K562 (cell line): Measurements from ENCODE around the gene DLL4. TPM values are rescaled to one million over a fixed set of nuclear protein-coding genes. Genes with fewer than 3 reads are reported as not detected.

ENCODE experiments used
- CBX8 ChIP-seq: fragments of 200-600 bp; sonication (generic); IDR thresholded peaks from 2 replicates; pipeline ENCODE4 v1.6.1; 2012; ENCODE audit warnings: borderline replicate concordance, mixed run types, low read depth, mild to moderate bottlenecking, moderate library complexity, mixed read lengths, low read length, control low read depth, inconsistent platforms; ENCODE audit not compliant: poor library complexity, severe bottlenecking; ENCODE audit errors: extremely low read depth
- EHMT2 ChIP-seq: fragments of 450-650 bp; IDR thresholded peaks from 2 replicates; pipeline ENCODE4 v1.6.1; 2018; ENCODE audit warnings: antibody characterized with exemption
- KLF16 ChIP-seq: IDR thresholded peaks from 2 replicates; pipeline ENCODE4 v1.6.1; 2016; ENCODE audit warnings: antibody characterized with exemption
- MEF2A ChIP-seq: IDR thresholded peaks from 2 replicates; pipeline ENCODE4 v1.6.1; 2011; ENCODE audit warnings: low read depth, mild to moderate bottlenecking, low read length, moderate library complexity; ENCODE audit not compliant: control insufficient read depth
- NFRKB ChIP-seq: fragments of 450-650 bp; IDR thresholded peaks from 2 replicates; pipeline ENCODE4 v1.6.1; 2016; ENCODE audit warnings: low read depth
- SMARCC2 ChIP-seq: fragments of 450-650 bp; IDR thresholded peaks from 2 replicates; pipeline ENCODE4 v1.6.1; 2017; ENCODE audit warnings: antibody characterized with exemption, moderate library complexity, mild to moderate bottlenecking, low read depth
- TEAD1 ChIP-seq, 2 experiments: fragments of 450-650 bp in 1 of 2; sonication (generic) in 1 of 2; formaldehyde crosslinking; IDR thresholded peaks; 2 replicates each; pipeline versions ENCODE4 v1.4.0 to v1.8.0; 2020 to 2022; ENCODE audit warnings: mild to moderate bottlenecking in 2 of 2, missing genetic modification reagents in 1 of 2
- polyA plus RNA-seq, 8 experiments: library from polyadenylated mRNA; depleted of rRNA in 4 of 8; stranded (reverse) in 5 of 8; unstranded in 3 of 8; fragments of >200 nt; fragmentation: Nextera tagmentation in 2 of 8; fragmentation: Illumina TruSeq in 1 of 8; extraction: Ambion mirVana in 2 of 8; extraction: Trizol in 1 of 8; gene quantifications; 2 replicates each; pipeline versions ENCODE4 v1.2.1 to v1.2.3, GENCODE V29; 2011 to 2014; ENCODE audit warnings: inconsistent platforms in 1 of 8, missing spikeins in 1 of 8
- total RNA-seq, 7 experiments: library from RNA; depleted of rRNA in 6 of 7; stranded (reverse); fragments of >200 nt in 6 of 7; fragmentation: Illumina TruSeq in 2 of 7; extraction: Trizol in 2 of 7; gene quantifications; 2 replicates each; pipeline versions ENCODE4 v1.2.1 to v1.2.3, GENCODE V29; 2011 to 2021; ENCODE audit warnings: low replicate concordance in 1 of 7
- TF ChIP-seq, protein P1 (sequence below): fragments of 250-450 bp; sonication (Bioruptor Pico); IDR thresholded peaks from 2 replicates; pipeline ENCODE4 v1.9.0; 2021; ENCODE audit warnings: mild to moderate bottlenecking
- TF ChIP-seq, protein P2 (sequence below): fragments of 250-450 bp; sonication (Bioruptor Pico); IDR thresholded peaks from 2 replicates; pipeline ENCODE4 v1.4.0; 2020; ENCODE audit warnings: mild to moderate bottlenecking, moderate library complexity, borderline replicate concordance
- TF ChIP-seq, protein P3 (sequence below): sonication (generic); formaldehyde crosslinking; IDR thresholded peaks from 2 replicates; pipeline ENCODE4 v1.8.0; 2023; ENCODE audit warnings: missing genetic modification reagents, mild to moderate bottlenecking, borderline replicate concordance
- TF ChIP-seq, protein P4 (sequence below): sonication (generic); formaldehyde crosslinking; IDR thresholded peaks from 2 replicates; pipeline ENCODE4 v1.9.0; 2022; ENCODE audit warnings: mild to moderate bottlenecking, missing genetic modification reagents
- TF ChIP-seq, protein P5 (sequence below): fragments of 250-450 bp; sonication (Bioruptor Pico); IDR thresholded peaks from 2 replicates; pipeline ENCODE4 v1.4.0; 2020; ENCODE audit warnings: mild to moderate bottlenecking, moderate library complexity
- TF ChIP-seq, protein P6 (sequence below): fragments of 250-450 bp; sonication (Bioruptor Pico); IDR thresholded peaks from 2 replicates; pipeline ENCODE4 v1.8.0; 2021; ENCODE audit warnings: mild to moderate bottlenecking, moderate library complexity

DLL4 gene
- total and polyA plus RNA-seq, 9 of the 15 experiments (the other 6 are each of a cell fraction or from before 2014, with no cell fraction given), result 0.04 to 1.1 (median 0.41) TPM; not detected in 1

DNA sequence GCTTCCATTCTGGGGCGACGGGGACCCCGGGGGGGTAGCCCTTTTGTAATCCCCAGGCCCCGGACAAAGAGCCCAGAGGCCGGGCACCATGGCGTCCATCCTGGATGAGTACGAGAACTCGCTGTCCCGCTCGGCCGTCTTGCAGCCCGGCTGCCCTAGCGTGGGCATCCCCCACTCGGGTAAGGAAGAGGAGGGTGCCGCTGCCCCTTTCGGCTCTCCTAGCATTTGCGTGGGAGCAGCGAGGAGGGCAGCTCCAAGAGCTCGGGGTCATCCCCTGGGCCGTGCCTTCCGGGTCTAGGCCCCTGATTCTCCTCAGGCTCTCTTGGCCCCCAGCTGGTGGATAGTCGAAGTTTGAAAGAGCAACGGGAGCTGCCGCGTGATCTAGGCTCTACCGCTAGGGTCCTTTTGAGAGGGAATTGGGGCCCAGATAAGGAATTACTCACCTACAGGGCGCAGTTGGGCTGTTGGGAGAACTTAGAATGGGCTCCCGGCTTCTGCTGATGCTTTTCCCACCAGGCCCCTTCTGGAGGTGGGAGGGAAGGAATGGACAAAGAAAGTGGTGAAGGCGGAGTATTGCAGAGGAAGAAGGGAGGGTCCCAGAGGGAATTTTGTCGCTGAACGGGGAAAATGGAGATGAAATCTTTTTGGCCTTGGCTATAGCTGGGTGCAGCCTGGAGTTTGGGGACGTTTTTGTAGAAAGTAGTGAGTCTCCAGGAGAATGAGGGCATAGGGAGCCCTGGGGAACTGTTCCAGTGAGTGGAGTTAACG, 34.3 kb upstream of the DLL4 start (continued):
- TF ChIP-seq, protein P1, sequence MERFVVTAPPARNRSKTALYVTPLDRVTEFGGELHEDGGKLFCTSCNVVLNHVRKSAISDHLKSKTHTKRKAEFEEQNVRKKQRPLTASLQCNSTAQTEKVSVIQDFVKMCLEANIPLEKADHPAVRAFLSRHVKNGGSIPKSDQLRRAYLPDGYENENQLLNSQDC (CRISPR knock-in tag), result no peak
- TF ChIP-seq, protein P2, sequence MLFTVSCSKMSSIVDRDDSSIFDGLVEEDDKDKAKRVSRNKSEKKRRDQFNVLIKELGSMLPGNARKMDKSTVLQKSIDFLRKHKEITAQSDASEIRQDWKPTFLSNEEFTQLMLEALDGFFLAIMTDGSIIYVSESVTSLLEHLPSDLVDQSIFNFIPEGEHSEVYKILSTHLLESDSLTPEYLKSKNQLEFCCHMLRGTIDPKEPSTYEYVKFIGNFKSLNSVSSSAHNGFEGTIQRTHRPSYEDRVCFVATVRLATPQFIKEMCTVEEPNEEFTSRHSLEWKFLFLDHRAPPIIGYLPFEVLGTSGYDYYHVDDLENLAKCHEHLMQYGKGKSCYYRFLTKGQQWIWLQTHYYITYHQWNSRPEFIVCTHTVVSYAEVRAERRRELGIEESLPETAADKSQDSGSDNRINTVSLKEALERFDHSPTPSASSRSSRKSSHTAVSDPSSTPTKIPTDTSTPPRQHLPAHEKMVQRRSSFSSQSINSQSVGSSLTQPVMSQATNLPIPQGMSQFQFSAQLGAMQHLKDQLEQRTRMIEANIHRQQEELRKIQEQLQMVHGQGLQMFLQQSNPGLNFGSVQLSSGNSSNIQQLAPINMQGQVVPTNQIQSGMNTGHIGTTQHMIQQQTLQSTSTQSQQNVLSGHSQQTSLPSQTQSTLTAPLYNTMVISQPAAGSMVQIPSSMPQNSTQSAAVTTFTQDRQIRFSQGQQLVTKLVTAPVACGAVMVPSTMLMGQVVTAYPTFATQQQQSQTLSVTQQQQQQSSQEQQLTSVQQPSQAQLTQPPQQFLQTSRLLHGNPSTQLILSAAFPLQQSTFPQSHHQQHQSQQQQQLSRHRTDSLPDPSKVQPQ, result no peak
- TF ChIP-seq EHMT2, result no peak
- TF ChIP-seq, protein P3, sequence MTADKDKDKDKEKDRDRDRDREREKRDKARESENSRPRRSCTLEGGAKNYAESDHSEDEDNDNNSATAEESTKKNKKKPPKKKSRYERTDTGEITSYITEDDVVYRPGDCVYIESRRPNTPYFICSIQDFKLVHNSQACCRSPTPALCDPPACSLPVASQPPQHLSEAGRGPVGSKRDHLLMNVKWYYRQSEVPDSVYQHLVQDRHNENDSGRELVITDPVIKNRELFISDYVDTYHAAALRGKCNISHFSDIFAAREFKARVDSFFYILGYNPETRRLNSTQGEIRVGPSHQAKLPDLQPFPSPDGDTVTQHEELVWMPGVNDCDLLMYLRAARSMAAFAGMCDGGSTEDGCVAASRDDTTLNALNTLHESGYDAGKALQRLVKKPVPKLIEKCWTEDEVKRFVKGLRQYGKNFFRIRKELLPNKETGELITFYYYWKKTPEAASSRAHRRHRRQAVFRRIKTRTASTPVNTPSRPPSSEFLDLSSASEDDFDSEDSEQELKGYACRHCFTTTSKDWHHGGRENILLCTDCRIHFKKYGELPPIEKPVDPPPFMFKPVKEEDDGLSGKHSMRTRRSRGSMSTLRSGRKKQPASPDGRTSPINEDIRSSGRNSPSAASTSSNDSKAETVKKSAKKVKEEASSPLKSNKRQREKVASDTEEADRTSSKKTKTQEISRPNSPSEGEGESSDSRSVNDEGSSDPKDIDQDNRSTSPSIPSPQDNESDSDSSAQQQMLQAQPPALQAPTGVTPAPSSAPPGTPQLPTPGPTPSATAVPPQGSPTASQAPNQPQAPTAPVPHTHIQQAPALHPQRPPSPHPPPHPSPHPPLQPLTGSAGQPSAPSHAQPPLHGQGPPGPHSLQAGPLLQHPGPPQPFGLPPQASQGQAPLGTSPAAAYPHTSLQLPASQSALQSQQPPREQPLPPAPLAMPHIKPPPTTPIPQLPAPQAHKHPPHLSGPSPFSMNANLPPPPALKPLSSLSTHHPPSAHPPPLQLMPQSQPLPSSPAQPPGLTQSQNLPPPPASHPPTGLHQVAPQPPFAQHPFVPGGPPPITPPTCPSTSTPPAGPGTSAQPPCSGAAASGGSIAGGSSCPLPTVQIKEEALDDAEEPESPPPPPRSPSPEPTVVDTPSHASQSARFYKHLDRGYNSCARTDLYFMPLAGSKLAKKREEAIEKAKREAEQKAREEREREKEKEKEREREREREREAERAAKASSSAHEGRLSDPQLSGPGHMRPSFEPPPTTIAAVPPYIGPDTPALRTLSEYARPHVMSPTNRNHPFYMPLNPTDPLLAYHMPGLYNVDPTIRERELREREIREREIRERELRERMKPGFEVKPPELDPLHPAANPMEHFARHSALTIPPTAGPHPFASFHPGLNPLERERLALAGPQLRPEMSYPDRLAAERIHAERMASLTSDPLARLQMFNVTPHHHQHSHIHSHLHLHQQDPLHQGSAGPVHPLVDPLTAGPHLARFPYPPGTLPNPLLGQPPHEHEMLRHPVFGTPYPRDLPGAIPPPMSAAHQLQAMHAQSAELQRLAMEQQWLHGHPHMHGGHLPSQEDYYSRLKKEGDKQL (CRISPR knock-in tag), result no peak
- TF ChIP-seq NFRKB, result no peak
- TF ChIP-seq SMARCC2, result peak; percentile 51; the same call in 1 of the 2 replicates
- no peak for TF ChIP-seq MEF2A
- TF ChIP-seq, protein P4, sequence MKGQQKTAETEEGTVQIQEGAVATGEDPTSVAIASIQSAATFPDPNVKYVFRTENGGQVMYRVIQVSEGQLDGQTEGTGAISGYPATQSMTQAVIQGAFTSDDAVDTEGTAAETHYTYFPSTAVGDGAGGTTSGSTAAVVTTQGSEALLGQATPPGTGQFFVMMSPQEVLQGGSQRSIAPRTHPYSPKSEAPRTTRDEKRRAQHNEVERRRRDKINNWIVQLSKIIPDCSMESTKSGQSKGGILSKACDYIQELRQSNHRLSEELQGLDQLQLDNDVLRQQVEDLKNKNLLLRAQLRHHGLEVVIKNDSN (CRISPR knock-in tag), result peak; percentile 31; the same call in 1 of the 2 replicates
- TF ChIP-seq CBX8, result no peak
- TF ChIP-seq, protein P5, sequence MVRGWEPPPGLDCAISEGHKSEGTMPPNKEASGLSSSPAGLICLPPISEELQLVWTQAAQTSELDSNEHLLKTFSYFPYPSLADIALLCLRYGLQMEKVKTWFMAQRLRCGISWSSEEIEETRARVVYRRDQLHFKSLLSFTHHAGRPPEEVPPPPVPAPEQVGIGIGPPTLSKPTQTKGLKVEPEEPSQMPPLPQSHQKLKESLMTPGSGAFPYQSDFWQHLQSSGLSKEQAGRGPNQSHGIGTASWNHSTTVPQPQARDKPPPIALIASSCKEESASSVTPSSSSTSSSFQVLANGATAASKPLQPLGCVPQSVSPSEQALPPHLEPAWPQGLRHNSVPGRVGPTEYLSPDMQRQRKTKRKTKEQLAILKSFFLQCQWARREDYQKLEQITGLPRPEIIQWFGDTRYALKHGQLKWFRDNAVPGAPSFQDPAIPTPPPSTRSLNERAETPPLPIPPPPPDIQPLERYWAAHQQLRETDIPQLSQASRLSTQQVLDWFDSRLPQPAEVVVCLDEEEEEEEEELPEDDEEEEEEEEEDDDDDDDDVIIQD, result no peak
- no peak for TF ChIP-seq KLF16
- TF ChIP-seq, protein P6, sequence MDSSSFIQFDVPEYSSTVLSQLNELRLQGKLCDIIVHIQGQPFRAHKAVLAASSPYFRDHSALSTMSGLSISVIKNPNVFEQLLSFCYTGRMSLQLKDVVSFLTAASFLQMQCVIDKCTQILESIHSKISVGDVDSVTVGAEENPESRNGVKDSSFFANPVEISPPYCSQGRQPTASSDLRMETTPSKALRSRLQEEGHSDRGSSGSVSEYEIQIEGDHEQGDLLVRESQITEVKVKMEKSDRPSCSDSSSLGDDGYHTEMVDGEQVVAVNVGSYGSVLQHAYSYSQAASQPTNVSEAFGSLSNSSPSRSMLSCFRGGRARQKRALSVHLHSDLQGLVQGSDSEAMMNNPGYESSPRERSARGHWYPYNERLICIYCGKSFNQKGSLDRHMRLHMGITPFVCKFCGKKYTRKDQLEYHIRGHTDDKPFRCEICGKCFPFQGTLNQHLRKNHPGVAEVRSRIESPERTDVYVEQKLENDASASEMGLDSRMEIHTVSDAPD, result no peak
- TF ChIP-seq TEAD1 (CRISPR knock-in tag; IDR thresholded peaks at IDR 0.05), result no peak; a peak in 1 of 4 replicates
